ENCODE results near the gene STRIP1. TPM values are rescaled to one million over a fixed set of nuclear protein-coding genes. Genes with fewer than 3 reads are reported as not detected.

Gene STRIP1
- total and polyA plus RNA-seq, 2 donors from 2014 or later, result 9.5 to 31.1 TPM

DNA sequence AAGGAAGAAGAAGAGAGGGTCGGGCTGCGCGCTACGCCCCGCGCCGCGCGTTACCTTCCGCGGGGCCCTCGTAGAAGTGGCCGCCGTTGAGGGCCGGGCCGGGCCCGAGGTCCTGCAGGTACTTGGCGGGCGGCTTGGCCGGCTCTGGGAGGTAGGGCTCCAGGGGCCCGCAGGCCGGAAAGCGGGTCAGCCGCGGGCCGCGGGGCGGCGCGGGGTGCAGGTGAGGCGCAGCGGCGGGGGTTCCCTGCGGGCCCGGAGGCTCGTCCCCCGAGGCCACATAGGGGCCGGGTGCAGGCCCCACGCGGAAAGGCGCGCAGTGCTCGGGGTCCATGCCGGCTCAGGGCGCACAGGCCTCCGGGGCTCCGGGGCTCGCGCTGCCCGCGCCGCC lies 35.9 kb downstream of the STRIP1 start:
- TF ChIP-seq, protein P1, sequence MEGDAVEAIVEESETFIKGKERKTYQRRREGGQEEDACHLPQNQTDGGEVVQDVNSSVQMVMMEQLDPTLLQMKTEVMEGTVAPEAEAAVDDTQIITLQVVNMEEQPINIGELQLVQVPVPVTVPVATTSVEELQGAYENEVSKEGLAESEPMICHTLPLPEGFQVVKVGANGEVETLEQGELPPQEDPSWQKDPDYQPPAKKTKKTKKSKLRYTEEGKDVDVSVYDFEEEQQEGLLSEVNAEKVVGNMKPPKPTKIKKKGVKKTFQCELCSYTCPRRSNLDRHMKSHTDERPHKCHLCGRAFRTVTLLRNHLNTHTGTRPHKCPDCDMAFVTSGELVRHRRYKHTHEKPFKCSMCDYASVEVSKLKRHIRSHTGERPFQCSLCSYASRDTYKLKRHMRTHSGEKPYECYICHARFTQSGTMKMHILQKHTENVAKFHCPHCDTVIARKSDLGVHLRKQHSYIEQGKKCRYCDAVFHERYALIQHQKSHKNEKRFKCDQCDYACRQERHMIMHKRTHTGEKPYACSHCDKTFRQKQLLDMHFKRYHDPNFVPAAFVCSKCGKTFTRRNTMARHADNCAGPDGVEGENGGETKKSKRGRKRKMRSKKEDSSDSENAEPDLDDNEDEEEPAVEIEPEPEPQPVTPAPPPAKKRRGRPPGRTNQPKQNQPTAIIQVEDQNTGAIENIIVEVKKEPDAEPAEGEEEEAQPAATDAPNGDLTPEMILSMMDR (IDR thresholded peaks at IDR 0.05; ENCODE audit: borderline replicate concordance, extremely low read depth, insufficient read depth), result no peak
- DNase-seq (peak in 1 of 5 donors; percentile 55), FAIRE-seq (no peak)
- Histone ChIP-seq H3K4me3 (ENCODE audit: low read length in 3 of 3) (no peak overlapping the region), H3K36me3 (ENCODE audit: control insufficient read depth in 2 of 3, insufficient read depth in 3 of 3, low read length in 3 of 3) (no peaks in the 10 kb centered on the region), H3K27me3 (ENCODE audit: control insufficient read depth, insufficient read depth, low read length) (peaks cover 53% of the 10 kb centered on the region), H3K4me1 (ENCODE audit: control insufficient read depth in 2 of 3, insufficient read depth in 2 of 3, low read depth in 1 of 3, low read length in 3 of 3) (peaks cover 0 to 5% (median 0%) of the 10 kb centered on the region in 3 donors), H3K9ac (ENCODE audit: low read length in 3 of 3) (no peak overlapping the region), H3K9me3 (ENCODE audit: control insufficient read depth in 2 of 3, insufficient read depth in 1 of 3, low read length in 3 of 3) (no peaks in the 10 kb centered on the region), H3K27ac (ENCODE audit: low read depth in 2 of 2, low read length in 2 of 2) (no peak overlapping the region)
- intact Hi-C loops (cut with DNase I), result no loop called here

DNA sequence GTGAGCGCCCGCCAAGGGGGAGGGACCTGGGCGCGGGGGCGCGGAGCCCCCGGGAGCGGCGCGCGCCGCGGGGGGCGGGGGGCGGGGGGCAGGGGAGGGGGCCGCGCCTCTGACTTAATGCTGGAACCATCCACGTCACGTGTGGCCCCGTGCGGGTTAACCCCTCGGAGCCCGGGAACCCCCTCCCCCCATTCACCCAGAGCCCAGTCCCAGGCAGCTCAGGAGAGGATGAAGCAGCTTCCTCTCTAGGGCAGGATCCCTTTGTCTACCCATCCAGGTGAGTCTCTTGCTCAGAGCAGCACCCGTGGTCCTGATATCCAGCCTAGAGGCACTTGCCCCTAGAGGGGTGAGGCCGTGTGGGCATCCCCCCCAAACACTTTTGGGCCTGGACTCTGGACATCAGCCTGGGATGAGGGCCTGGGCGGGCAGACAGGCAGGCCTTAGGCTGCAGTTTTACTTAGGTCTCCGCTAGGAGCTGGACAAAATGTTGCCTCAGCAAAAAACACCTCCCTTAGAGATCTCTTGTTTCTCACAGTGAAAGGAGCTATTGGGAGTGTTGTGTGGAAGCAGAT lies 36.3 kb downstream of the STRIP1 start, which contains the start of gene ALX3:
Gene ALX3 (minus strand): TSS at position 2 of the 572 bp plus-strand sequence. CDS start 60 bp downstream, outside the sequence.
- DNase-seq (peak in 1 of 5 donors; percentile 63), FAIRE-seq (no peak)
- TF ChIP-seq, protein P1 (IDR thresholded peaks at IDR 0.05; ENCODE audit: borderline replicate concordance, extremely low read depth, insufficient read depth), result no peak
- peaks cover 53% of the 10 kb centered on the region for H3K27me3 ChIP-seq (ENCODE audit: control insufficient read depth, insufficient read depth, low read length)
- no peaks in the 10 kb centered on the region for H3K9me3 ChIP-seq (ENCODE audit: control insufficient read depth in 2 of 3, insufficient read depth in 1 of 3, low read length in 3 of 3)
- H3K9ac ChIP-seq (ENCODE audit: low read length in 3 of 3), result no peak within 1 kb of the TSS
- H3K27ac ChIP-seq (ENCODE audit: low read depth in 2 of 2, low read length in 2 of 2), result no peak within 1 kb of the TSS
- peaks cover 0 to 5% (median 0%) of the 10 kb centered on the region in 3 donors for H3K4me1 ChIP-seq (ENCODE audit: control insufficient read depth in 2 of 3, insufficient read depth in 2 of 3, low read depth in 1 of 3, low read length in 3 of 3)
- no peak within 1 kb of the TSS for H3K4me3 ChIP-seq (ENCODE audit: low read length in 3 of 3)
- intact Hi-C loops (cut with DNase I), result no loop called here
- H3K36me3 ChIP-seq (ENCODE audit: control insufficient read depth in 2 of 3, insufficient read depth in 3 of 3, low read length in 3 of 3), result no peaks in the 10 kb centered on the region

DNA sequence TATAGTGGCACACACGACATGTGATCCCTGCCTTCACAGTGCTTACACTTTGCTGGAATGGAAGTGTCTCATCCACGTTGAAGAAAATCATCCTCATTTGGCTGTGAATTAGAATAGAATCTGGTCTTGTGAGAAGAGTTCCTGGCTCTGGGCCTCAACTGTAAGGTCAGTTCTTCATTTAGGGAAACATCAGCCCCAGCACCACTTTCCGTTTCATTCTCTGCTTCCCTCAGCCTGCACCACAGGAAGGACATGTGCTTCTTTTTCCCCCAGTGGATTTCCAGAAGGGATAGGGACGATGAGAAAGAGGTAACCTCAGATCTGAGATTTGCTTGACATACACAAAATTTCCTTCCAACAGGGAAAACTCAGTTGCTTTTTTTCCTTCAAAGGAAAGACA lies 39.7 kb downstream of the STRIP1 start:
- H3K27ac ChIP-seq (ENCODE audit: low read depth in 2 of 2, low read length in 2 of 2), result no peak overlapping the region
- H3K9ac ChIP-seq (ENCODE audit: low read length in 3 of 3), result no peak overlapping the region
- no peaks in the 10 kb centered on the region for H3K9me3 ChIP-seq (ENCODE audit: control insufficient read depth in 2 of 3, insufficient read depth in 1 of 3, low read length in 3 of 3)
- H3K36me3 ChIP-seq (ENCODE audit: control insufficient read depth in 2 of 3, insufficient read depth in 3 of 3, low read length in 3 of 3), result no peaks in the 10 kb centered on the region
- H3K4me1 ChIP-seq (ENCODE audit: control insufficient read depth in 2 of 3, insufficient read depth in 2 of 3, low read depth in 1 of 3, low read length in 3 of 3), result peaks cover 0 to 5% (median 0%) of the 10 kb centered on the region in 3 donors
- intact Hi-C loops (cut with DNase I), result no loop called here
- H3K4me3 ChIP-seq (ENCODE audit: low read length in 3 of 3), result no peak overlapping the region
- TF ChIP-seq, protein P1 (IDR thresholded peaks at IDR 0.05; ENCODE audit: borderline replicate concordance, extremely low read depth, insufficient read depth), result no peak
- no peak for DNase-seq
- H3K27me3 ChIP-seq (ENCODE audit: control insufficient read depth, insufficient read depth, low read length), result peaks cover 37% of the 10 kb centered on the region
- no peak for FAIRE-seq
